HepG2 (cell line): ENCODE data around the gene C20orf204. TPM values are rescaled to one million over a fixed set of nuclear protein-coding genes. Genes with fewer than 3 reads are reported as not detected.
A peak's percentile ranks its signal among the peaks of the same experiment; 100 is the strongest.

ENCODE experiments used
- CC2D1A ChIP-seq: sonication (generic); formaldehyde crosslinking; IDR thresholded peaks from 2 replicates; pipeline ENCODE4 v1.8.1; 2023; ENCODE audit warnings: mild to moderate bottlenecking, missing genetic modification reagents
- FOSL2 ChIP-seq: sonication (generic); formaldehyde crosslinking; IDR thresholded peaks from 2 replicates; pipeline ENCODE4 v1.4.0; 2020; ENCODE audit warnings: missing genetic modification reagents
- KDM5A ChIP-seq: fragments of 200-600 bp; sonication (generic); IDR thresholded peaks from 2 replicates; pipeline ENCODE4 v1.7.0; 2018; ENCODE audit warnings: antibody characterized with exemption, mild to moderate bottlenecking, low read length, borderline replicate concordance
- LBX2 ChIP-seq: sonication (generic); formaldehyde crosslinking; IDR thresholded peaks from 2 replicates; pipeline ENCODE4 v1.5.0; 2020; ENCODE audit warnings: missing genetic modification reagents, mild to moderate bottlenecking, borderline replicate concordance
- PAWR ChIP-seq: sonication (generic); formaldehyde crosslinking; IDR thresholded peaks from 2 replicates; pipeline ENCODE4 v1.4.0; 2020; ENCODE audit warnings: missing genetic modification reagents, mild to moderate bottlenecking, borderline replicate concordance
- RAD21 ChIP-seq: fragments of 450-650 bp; formaldehyde crosslinking; IDR thresholded peaks from 2 replicates; pipeline ENCODE4 v1.5.0; 2020; ENCODE audit warnings: mild to moderate bottlenecking
- SETDB1 ChIP-seq: sonication (generic); formaldehyde crosslinking; IDR thresholded peaks from 2 replicates; pipeline ENCODE4 v1.5.1; 2020; ENCODE audit warnings: missing genetic modification reagents, mild to moderate bottlenecking, borderline replicate concordance
- SNRNP70 ChIP-seq: fragments of 200-400 bp; formaldehyde crosslinking; IDR thresholded peaks from 2 replicates; pipeline ENCODE4 v1.6.1; 2017; ENCODE audit warnings: mild to moderate bottlenecking, low read depth, low read length, moderate library complexity
- TRIM24 ChIP-seq: sonication (generic); formaldehyde crosslinking; IDR thresholded peaks from 2 replicates; pipeline ENCODE4 v1.8.0; 2022; ENCODE audit warnings: mild to moderate bottlenecking, missing genetic modification reagents
- ZFP36L2 ChIP-seq: sonication (generic); formaldehyde crosslinking; IDR thresholded peaks from 2 replicates; pipeline ENCODE4 v1.4.0; 2020; ENCODE audit warnings: missing genetic modification reagents
- ZNF446 ChIP-seq: sonication (generic); formaldehyde crosslinking; IDR thresholded peaks from 2 replicates; pipeline ENCODE4 v1.5.0; 2020; ENCODE audit warnings: mild to moderate bottlenecking, missing genetic modification reagents
- ZNF747 ChIP-seq: sonication (generic); formaldehyde crosslinking; IDR thresholded peaks from 2 replicates; pipeline ENCODE4 v1.8.1; 2023; ENCODE audit warnings: missing genetic modification reagents, mild to moderate bottlenecking, borderline replicate concordance
- ZNF839 ChIP-seq: sonication (generic); formaldehyde crosslinking; IDR thresholded peaks from 2 replicates; pipeline ENCODE4 v1.4.0; 2020; ENCODE audit warnings: missing genetic modification reagents, mild to moderate bottlenecking, borderline replicate concordance
- polyA plus RNA-seq, 8 experiments: library from polyadenylated mRNA; depleted of rRNA in 3 of 8; stranded (reverse) in 7 of 8; unstranded in 1 of 8; fragments of >200 nt; fragmentation: Illumina TruSeq in 4 of 8; extraction: Trizol in 4 of 8; gene quantifications; 2 replicates each; pipeline versions ENCODE4 v1.2.1 to v1.2.3, GENCODE V29; 2011 to 2016; ENCODE audit warnings: low read depth in 4 of 8, missing spikeins in 1 of 8, mixed read lengths in 1 of 8; ENCODE audit not compliant: insufficient read depth in 1 of 8
- total RNA-seq, 5 experiments: library from RNA; depleted of rRNA; stranded (reverse); fragments of >200 nt; fragmentation: Illumina TruSeq; extraction: Trizol; gene quantifications; 2 replicates each; pipeline ENCODE4 v1.2.3, GENCODE V29; 2016; ENCODE audit warnings: low read depth in 1 of 5
- TF ChIP-seq, protein P1 (sequence below): sonication (generic); formaldehyde crosslinking; conservative IDR thresholded peaks from 2 replicates; pipeline ENCODE4 v1.4.0; 2020; ENCODE audit warnings: mild to moderate bottlenecking, missing genetic modification reagents, moderate library complexity
- TF ChIP-seq, protein P2 (sequence below): sonication (generic); formaldehyde crosslinking; IDR thresholded peaks from 2 replicates; pipeline ENCODE4 v1.5.1; 2020; ENCODE audit warnings: mild to moderate bottlenecking, missing genetic modification reagents
- TF ChIP-seq, protein P3 (sequence below): sonication (generic); formaldehyde crosslinking; IDR thresholded peaks from 2 replicates; pipeline ENCODE4 v1.4.0; 2020; ENCODE audit warnings: mild to moderate bottlenecking, missing genetic modification reagents
- TF ChIP-seq, protein P4 (sequence below): IDR thresholded peaks from 2 replicates; pipeline ENCODE4 v1.6.1; 2012; ENCODE audit warnings: low read depth, low read length, improper control_type of control experiment

The C20orf204 gene
- total and polyA plus RNA-seq, 2 of the 13 experiments (the other 11 are each of a cell fraction or from before 2014, with no cell fraction given), result 22.1 to 80.0 TPM

DNA sequence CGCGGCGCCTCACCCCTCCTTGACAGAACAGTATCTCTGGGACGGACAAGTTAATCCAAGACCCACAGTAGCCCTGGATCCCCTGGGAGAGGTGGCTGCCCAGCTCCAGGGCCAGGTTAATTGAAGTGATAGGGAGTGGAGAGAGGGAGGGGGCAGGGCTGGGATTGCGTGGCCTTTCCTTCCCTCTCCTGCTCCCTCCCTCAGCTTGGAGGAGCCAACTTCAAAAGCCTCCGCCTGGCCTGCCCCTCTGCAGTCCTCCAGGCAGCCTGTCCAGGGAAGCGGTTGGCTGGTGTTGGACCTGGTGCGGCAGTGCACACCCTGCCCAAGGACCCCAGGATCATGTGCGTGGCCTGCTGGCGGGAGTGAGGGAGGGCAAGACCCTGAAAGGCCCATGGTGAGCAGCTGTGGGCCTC lies at the start of gene C20orf204 (continued):
- TF ChIP-seq, protein P1, sequence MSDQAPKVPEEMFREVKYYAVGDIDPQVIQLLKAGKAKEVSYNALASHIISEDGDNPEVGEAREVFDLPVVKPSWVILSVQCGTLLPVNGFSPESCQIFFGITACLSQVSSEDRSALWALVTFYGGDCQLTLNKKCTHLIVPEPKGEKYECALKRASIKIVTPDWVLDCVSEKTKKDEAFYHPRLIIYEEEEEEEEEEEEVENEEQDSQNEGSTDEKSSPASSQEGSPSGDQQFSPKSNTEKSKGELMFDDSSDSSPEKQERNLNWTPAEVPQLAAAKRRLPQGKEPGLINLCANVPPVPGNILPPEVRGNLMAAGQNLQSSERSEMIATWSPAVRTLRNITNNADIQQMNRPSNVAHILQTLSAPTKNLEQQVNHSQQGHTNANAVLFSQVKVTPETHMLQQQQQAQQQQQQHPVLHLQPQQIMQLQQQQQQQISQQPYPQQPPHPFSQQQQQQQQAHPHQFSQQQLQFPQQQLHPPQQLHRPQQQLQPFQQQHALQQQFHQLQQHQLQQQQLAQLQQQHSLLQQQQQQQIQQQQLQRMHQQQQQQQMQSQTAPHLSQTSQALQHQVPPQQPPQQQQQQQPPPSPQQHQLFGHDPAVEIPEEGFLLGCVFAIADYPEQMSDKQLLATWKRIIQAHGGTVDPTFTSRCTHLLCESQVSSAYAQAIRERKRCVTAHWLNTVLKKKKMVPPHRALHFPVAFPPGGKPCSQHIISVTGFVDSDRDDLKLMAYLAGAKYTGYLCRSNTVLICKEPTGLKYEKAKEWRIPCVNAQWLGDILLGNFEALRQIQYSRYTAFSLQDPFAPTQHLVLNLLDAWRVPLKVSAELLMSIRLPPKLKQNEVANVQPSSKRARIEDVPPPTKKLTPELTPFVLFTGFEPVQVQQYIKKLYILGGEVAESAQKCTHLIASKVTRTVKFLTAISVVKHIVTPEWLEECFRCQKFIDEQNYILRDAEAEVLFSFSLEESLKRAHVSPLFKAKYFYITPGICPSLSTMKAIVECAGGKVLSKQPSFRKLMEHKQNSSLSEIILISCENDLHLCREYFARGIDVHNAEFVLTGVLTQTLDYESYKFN (CRISPR knock-in tag), result peak; percentile 71
- no peak for TF ChIP-seq CC2D1A
- TF ChIP-seq ZFP36L2, result no peak
- TF ChIP-seq PAWR (CRISPR knock-in tag), result no peak
- TF ChIP-seq SETDB1 (CRISPR knock-in tag), result no peak
- TF ChIP-seq ZNF446, result no peak
- TF ChIP-seq ZNF747 (CRISPR knock-in tag), result peak; percentile 91; the same call in 1 of the 2 replicates
- TF ChIP-seq LBX2 (CRISPR knock-in tag), result no peak; the same call in 1 of the 2 replicates
- TF ChIP-seq ZNF839 (CRISPR knock-in tag), result peak; percentile 73; the same call in 1 of the 2 replicates
- TF ChIP-seq, protein P2, sequence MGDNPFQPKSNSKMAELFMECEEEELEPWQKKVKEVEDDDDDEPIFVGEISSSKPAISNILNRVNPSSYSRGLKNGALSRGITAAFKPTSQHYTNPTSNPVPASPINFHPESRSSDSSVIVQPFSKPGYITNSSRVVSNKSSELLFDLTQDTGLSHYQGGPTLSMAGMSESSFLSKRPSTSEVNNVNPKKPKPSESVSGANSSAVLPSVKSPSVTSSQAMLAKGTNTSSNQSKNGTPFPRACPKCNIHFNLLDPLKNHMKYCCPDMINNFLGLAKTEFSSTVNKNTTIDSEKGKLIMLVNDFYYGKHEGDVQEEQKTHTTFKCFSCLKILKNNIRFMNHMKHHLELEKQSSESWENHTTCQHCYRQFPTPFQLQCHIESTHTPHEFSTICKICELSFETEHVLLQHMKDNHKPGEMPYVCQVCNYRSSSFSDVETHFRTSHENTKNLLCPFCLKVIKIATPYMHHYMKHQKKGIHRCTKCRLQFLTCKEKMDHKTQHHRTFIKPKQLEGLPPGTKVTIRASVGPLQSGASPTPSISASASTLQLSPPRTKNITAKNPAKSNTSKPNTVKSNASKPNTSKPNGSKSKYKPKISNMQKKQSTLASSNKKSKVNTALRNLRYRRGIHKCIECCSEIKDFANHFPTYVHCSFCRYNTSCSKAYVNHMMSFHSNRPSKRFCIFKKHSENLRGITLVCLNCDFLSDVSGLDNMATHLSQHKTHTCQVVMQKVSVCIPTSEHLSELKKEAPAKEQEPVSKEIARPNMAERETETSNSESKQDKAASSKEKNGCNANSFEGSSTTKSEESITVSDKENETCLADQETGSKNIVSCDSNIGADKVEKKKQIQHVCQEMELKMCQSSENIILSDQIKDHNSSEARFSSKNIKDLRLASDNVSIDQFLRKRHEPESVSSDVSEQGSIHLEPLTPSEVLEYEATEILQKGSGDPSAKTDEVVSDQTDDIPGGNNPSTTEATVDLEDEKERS (CRISPR knock-in tag), result peak; percentile 19; the same call in 1 of the 2 replicates
- no peak for TF ChIP-seq TRIM24 (CRISPR knock-in tag)
- no peak for TF ChIP-seq SNRNP70
- peak; percentile 55; the same call in 1 of the 2 replicates for TF ChIP-seq FOSL2 (CRISPR knock-in tag)
- TF ChIP-seq KDM5A, result no peak; the same call in 1 of the 2 replicates
- TF ChIP-seq, protein P3, sequence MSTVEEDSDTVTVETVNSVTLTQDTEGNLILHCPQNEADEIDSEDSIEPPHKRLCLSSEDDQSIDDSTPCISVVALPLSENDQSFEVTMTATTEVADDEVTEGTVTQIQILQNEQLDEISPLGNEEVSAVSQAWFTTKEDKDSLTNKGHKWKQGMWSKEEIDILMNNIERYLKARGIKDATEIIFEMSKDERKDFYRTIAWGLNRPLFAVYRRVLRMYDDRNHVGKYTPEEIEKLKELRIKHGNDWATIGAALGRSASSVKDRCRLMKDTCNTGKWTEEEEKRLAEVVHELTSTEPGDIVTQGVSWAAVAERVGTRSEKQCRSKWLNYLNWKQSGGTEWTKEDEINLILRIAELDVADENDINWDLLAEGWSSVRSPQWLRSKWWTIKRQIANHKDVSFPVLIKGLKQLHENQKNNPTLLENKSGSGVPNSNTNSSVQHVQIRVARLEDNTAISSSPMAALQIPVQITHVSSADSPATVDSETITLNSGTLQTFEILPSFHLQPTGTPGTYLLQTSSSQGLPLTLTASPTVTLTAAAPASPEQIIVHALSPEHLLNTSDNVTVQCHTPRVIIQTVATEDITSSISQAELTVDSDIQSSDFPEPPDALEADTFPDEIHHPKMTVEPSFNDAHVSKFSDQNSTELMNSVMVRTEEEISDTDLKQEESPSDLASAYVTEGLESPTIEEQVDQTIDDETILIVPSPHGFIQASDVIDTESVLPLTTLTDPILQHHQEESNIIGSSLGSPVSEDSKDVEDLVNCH (CRISPR knock-in tag), result peak; percentile 93
- TF ChIP-seq, protein P4, sequence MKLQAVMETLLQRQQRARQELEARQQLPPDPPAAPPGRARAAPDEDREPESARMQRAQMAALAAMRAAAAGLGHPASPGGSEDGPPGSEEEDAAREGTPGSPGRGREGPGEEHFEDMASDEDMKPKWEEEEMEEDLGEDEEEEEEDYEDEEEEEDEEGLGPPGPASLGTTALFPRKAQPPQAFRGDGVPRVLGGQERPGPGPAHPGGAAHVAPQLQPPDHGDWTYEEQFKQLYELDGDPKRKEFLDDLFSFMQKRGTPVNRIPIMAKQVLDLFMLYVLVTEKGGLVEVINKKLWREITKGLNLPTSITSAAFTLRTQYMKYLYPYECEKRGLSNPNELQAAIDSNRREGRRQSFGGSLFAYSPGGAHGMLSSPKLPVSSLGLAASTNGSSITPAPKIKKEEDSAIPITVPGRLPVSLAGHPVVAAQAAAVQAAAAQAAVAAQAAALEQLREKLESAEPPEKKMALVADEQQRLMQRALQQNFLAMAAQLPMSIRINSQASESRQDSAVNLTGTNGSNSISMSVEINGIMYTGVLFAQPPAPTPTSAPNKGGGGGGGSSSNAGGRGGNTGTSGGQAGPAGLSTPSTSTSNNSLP, result 0 out of 2 replicates have a peak, but pooled peaks have one; percentile 65
- no peak; the same call in 1 of the 2 replicates for TF ChIP-seq RAD21 (CRISPR knock-in tag)
